OCI-M2 (cell line): Measurements from ENCODE around the gene CLOCK.
"Not testable (repeated sequence)": the region's sequence is repeated elsewhere in the genome, so short reads cannot be mapped to it uniquely, and the experiment has no call there.

Experiments
- DNase-seq: peaks from one replicate; lab custom pipeline; 2025; ENCODE audit not compliant: unreplicated experiment; lab: John Stamatoyannopoulos, UW

CLOCK gene

GRCh38 chr4:55546756-55547465 is at the start of gene CLOCK:
Gene CLOCK, minus strand, starts transcription at chr4:55546909. Its CDS starts 64,124 bp downstream, at chr4:55482785.
- DNase-seq, result no peak

- DNase-seq, result no peak
Observed at GRCh38 chr4:55592014-55592413, 45.3 kb upstream of the CLOCK start, which contains the start of gene PDCL2. Gene PDCL2, minus strand, starts transcription at chr4:55592245. Its CDS starts 136 bp downstream, at chr4:55592109.

- no peak for DNase-seq
Observed at GRCh38 chr4:55588160-55588559, 41.5 kb upstream of the CLOCK start.

- DNase-seq, result not testable (repeated sequence)
Observed at GRCh38 chr4:55582773-55583172, 36.1 kb upstream of the CLOCK start.

GRCh38 chr4:55578341-55579010 is 31.8 kb upstream of the CLOCK start:
- no peak for DNase-seq

- DNase-seq, result no peak
Observed at GRCh38 chr4:55575513-55575912, 28.8 kb upstream of the CLOCK start.

GRCh38 chr4:55574252-55574651 is 27.5 kb upstream of the CLOCK start:
- no peak for DNase-seq

GRCh38 chr4:55571806-55572205 is 25.1 kb upstream of the CLOCK start:
- no peak for DNase-seq

- DNase-seq, result no peak
Observed at GRCh38 chr4:55568905-55569504, 22.3 kb upstream of the CLOCK start.

- DNase-seq, result no peak
Observed at GRCh38 chr4:55561889-55562288, 15.2 kb upstream of the CLOCK start.

GRCh38 chr4:55560096-55560495 is 13.4 kb upstream of the CLOCK start:
- DNase-seq, result no peak

- no peak for DNase-seq
Observed at GRCh38 chr4:55554453-55555030, 7.8 kb upstream of the CLOCK start.

- DNase-seq, result no peak
Observed at GRCh38 chr4:55553441-55554201, 6.9 kb upstream of the CLOCK start.

- DNase-seq, result not testable (repeated sequence)
Observed at GRCh38 chr4:55551964-55552363, 5.3 kb upstream of the CLOCK start.

GRCh38 chr4:55549888-55550287 is 3.2 kb upstream of the CLOCK start:
- no peak for DNase-seq

GRCh38 chr4:55547918-55548317 is 1.2 kb upstream of the CLOCK start:
- no peak for DNase-seq

- DNase-seq, result no peak
Observed at GRCh38 chr4:55547466-55547770, 709 bp upstream of the CLOCK start.

- no peak for DNase-seq
Observed at GRCh38 chr4:55546506-55546755, 278 bp downstream of the CLOCK start.

- DNase-seq, result no peak
Observed at GRCh38 chr4:55545641-55546505, 836 bp downstream of the CLOCK start.

- no peak for DNase-seq
Observed at GRCh38 chr4:55545151-55545550, 1.6 kb downstream of the CLOCK start.

- DNase-seq, result no peak
Observed at GRCh38 chr4:55543858-55544257, 2.9 kb downstream of the CLOCK start.
